DOHH2 (cell line): ENCODE results near the gene PASK.

Experiments
- H3F3A ChIP-seq: fragments of 200-600 bp; sonication (generic), shearing (Covaris generic); 2 replicates; pipeline ENCODE4 v1.6.0; 2016; ENCODE audit warnings: antibody characterized with exemption, mild to moderate bottlenecking; ENCODE audit not compliant: control insufficient read depth, insufficient read depth
- H3K27ac ChIP-seq: fragments of 200-600 bp; sonication (generic); 2 replicates; pipeline ENCODE4 v1.5.1; 2014; ENCODE audit warnings: low read depth, mild to moderate bottlenecking, low read length, moderate library complexity
- H3K27me3 ChIP-seq: fragments of 200-600 bp; sonication (generic); 2 replicates; pipeline ENCODE4 v1.6.1; 2014; ENCODE audit warnings: mild to moderate bottlenecking, low read length, mixed read lengths; ENCODE audit not compliant: control insufficient read depth
- H3K36me3 ChIP-seq: fragments of 200-600 bp; sonication (generic); 2 replicates; pipeline ENCODE4 v1.6.1; 2014; ENCODE audit warnings: mild to moderate bottlenecking, low read length, moderate library complexity, mixed read lengths; ENCODE audit not compliant: control insufficient read depth
- H3K4me1 ChIP-seq: fragments of 200-600 bp; sonication (generic); 2 replicates; pipeline ENCODE4 v1.6.1; 2014; ENCODE audit warnings: mild to moderate bottlenecking, low read length, mixed read lengths; ENCODE audit not compliant: control insufficient read depth
- H3K4me2 ChIP-seq: fragments of 200-600 bp; sonication (generic); 2 replicates; pipeline ENCODE4 v1.6.0; 2014; ENCODE audit warnings: mild to moderate bottlenecking, low read length, moderate library complexity
- H3K4me3 ChIP-seq: fragments of 200-600 bp; sonication (generic); 2 replicates; pipeline ENCODE4 v1.5.1; 2014; ENCODE audit warnings: mild to moderate bottlenecking, low read length, mixed read lengths
- H3K79me2 ChIP-seq: fragments of 200-600 bp; sonication (generic); 2 replicates; pipeline ENCODE4 v1.6.1; 2014; ENCODE audit warnings: mild to moderate bottlenecking, low read length, mixed read lengths; ENCODE audit not compliant: control insufficient read depth
- H3K9me2 ChIP-seq: fragments of 200-600 bp; sonication (generic); replicated peaks from 2 replicates; pipeline ENCODE4 v1.6.1; 2014; ENCODE audit warnings: mild to moderate bottlenecking, low read length, mixed read lengths; ENCODE audit not compliant: control insufficient read depth
- H3K9me3 ChIP-seq: fragments of 200-600 bp; sonication (generic); 2 replicates; pipeline ENCODE4 v1.6.1; 2014; ENCODE audit warnings: antibody characterized with exemption, low read length, mixed read lengths; ENCODE audit not compliant: control insufficient read depth, insufficient read depth
- H4K20me1 ChIP-seq: fragments of 200-600 bp; sonication (generic); 2 replicates; pipeline ENCODE4 v1.6.0; 2014; ENCODE audit warnings: low read depth, mild to moderate bottlenecking, antibody characterized with exemption, low read length, moderate library complexity; ENCODE audit not compliant: control insufficient read depth, insufficient read depth
- EZH2phosphoT487 ChIP-seq: fragments of 200-600 bp; sonication (generic); IDR thresholded peaks from 2 replicates; pipeline ENCODE4 v1.6.1; 2017; ENCODE audit warnings: borderline replicate concordance, mild to moderate bottlenecking, antibody characterized with exemption, low read length, moderate library complexity, mixed read lengths
- TF ChIP-seq, protein P1 (sequence below): fragments of 200-600 bp; sonication (generic); IDR thresholded peaks from one replicate; pipeline ENCODE4 v1.5.1; 2014; ENCODE audit warnings: antibody characterized with exemption, mild to moderate bottlenecking, low read depth, low read length; ENCODE audit not compliant: poor library complexity, severe bottlenecking

PASK gene

DNA sequence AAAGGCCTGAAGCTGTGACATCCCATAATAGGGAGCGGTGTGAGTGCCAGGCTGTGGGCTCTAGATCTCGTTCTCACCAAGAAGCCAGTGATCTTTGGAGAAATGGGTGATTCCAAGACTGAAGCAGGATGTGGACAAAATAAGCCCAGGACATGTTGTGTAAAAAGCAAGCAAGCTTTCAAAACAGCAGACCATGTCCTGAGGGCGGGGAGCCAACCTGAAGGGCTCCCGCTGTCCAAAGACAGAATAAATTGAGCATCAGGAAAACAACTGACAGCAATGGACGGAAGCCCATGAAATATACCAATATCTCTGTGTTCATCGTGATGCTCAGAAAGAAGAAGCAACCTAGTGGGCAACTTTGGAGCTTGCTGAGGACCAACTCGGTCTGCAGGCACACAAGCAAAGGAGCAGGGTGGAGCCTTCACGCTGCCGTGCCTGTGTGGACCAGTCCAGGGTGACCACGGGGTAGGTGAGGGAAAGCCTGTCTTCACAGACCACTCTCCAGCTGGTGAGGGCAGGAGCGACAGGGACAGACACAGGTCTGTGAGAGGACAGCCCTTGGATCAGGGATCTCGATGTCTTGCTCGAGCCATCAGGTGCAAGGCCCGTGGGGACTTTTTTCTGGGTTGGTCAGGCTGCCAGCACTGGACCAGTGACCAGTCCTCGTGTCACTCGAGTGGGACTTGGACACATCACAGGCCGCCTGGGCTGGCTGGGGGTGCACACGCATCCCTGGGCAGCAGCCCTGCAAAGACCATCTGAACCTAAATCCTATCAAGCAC lies 68.7 kb downstream of the PASK start:
- H3F3A ChIP-seq: peaks cover 9% of the 10 kb centered on the region
- H3K27ac ChIP-seq: no peak overlapping the region
- no peaks in the 10 kb centered on the region; the same call in 1 of the 2 replicates for H3K36me3 ChIP-seq
- no peak overlapping the region for H3K4me2 ChIP-seq
- H3K9me3 ChIP-seq: no peaks in the 10 kb centered on the region
- H3K27me3 ChIP-seq: no peaks in the 10 kb centered on the region
- no peaks in the 10 kb centered on the region for H3K79me2 ChIP-seq
- TF ChIP-seq EZH2phosphoT487: no peak
- TF ChIP-seq, protein P1, sequence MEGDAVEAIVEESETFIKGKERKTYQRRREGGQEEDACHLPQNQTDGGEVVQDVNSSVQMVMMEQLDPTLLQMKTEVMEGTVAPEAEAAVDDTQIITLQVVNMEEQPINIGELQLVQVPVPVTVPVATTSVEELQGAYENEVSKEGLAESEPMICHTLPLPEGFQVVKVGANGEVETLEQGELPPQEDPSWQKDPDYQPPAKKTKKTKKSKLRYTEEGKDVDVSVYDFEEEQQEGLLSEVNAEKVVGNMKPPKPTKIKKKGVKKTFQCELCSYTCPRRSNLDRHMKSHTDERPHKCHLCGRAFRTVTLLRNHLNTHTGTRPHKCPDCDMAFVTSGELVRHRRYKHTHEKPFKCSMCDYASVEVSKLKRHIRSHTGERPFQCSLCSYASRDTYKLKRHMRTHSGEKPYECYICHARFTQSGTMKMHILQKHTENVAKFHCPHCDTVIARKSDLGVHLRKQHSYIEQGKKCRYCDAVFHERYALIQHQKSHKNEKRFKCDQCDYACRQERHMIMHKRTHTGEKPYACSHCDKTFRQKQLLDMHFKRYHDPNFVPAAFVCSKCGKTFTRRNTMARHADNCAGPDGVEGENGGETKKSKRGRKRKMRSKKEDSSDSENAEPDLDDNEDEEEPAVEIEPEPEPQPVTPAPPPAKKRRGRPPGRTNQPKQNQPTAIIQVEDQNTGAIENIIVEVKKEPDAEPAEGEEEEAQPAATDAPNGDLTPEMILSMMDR: no peak
- no peaks in the 10 kb centered on the region for H4K20me1 ChIP-seq
- no peaks in the 10 kb centered on the region for H3K9me2 ChIP-seq
- H3K4me3 ChIP-seq: no peak overlapping the region
- peaks cover 7% of the 10 kb centered on the region for H3K4me1 ChIP-seq

DNA sequence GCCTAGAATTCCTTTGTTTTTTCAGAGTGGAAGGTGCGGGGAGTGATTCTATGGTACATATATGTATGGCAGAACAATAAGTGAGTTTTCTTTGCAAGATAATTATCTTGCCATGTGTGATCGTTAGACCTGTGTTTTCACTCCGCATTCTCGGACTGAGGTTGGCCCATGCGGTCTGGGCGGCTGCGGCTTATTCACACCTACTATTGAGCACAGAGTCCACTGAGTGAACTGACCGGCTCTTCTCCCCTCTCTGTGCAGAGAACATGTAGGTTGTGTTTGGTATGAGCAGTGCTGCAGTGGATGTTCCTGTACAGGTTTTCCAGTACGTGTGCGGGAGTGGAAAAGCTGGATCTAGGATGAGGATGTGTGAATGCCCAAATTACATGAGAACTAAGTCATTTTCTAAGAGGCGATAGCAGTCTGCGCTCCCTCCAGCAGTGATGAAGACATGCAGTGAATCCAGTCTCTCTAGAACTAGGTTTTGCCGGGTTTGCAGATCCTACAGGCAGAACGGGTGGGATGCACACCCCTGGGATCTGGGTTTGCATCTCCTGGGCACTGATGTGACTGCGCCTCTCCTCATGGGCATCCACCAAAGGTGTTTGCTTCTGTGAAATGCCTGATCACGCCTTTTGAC lies 74.3 kb downstream of the PASK start:
- H3K27ac ChIP-seq: no peak overlapping the region
- H3K27me3 ChIP-seq: no peaks in the 10 kb centered on the region
- peaks cover 7% of the 10 kb centered on the region for H3K4me1 ChIP-seq
- H3K4me3 ChIP-seq: no peak overlapping the region
- TF ChIP-seq EZH2phosphoT487: no peak
- TF ChIP-seq, protein P1: no peak
- H3K36me3 ChIP-seq: no peaks in the 10 kb centered on the region
- H3K79me2 ChIP-seq: no peaks in the 10 kb centered on the region
- H4K20me1 ChIP-seq: no peaks in the 10 kb centered on the region
- no peaks in the 10 kb centered on the region for H3K9me3 ChIP-seq
- H3K4me2 ChIP-seq: no peak overlapping the region
- H3K9me2 ChIP-seq: no peaks in the 10 kb centered on the region
- no peaks in the 10 kb centered on the region; the same call in 1 of the 2 replicates for H3F3A ChIP-seq

DNA sequence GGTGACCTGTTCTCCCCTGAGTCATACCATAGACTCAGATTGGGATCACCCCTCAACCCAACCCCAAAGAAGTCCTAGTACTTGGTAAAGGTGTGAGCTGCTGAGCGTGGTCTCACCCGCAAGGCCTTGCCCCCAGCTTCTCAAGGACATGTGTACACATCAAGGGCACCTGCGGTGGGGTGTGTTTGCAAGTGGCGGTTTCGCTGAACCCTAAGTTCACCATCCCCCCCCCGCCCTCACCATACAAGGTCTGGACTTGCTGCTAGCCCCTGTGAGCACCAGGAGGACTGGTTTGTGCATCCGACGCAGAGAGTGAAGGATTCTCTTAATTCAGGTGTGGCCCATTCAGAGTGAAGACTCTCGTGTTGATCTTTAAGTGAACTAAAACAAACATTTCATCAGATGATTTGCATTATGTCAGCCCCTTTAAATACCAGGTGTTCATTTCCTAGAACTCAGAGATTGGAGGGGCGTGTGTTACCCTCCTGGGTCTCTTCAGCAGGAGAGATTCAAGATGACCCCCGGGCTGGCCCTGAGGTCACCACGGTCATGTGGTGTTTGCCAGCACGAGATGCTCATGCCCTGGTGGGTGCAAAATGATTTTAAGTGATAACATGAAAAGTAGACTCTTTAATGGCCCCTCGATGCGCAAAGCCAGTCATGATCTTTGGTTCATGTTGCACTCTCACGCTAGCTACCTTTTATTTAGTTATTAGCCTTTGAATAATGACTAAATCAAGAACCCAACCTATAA lies 75.0 kb downstream of the PASK start:
- Histone ChIP-seq H3K4me3 (no peak overlapping the region), H3K36me3 (no peaks in the 10 kb centered on the region), H3K9me3 (no peaks in the 10 kb centered on the region), H3F3A (no peaks in the 10 kb centered on the region; the same call in 1 of the 2 replicates), H3K9me2 (no peaks in the 10 kb centered on the region), H3K79me2 (no peaks in the 10 kb centered on the region), H3K4me2 (no peak overlapping the region), H3K4me1 (peaks cover 7% of the 10 kb centered on the region), H4K20me1 (no peaks in the 10 kb centered on the region), H3K27me3 (no peaks in the 10 kb centered on the region), H3K27ac (no peak overlapping the region)
- TF ChIP-seq, protein P1: no peak
- TF ChIP-seq EZH2phosphoT487: no peak
